ENCODE results near the gene TBC1D2B. TPM values are rescaled to one million over a fixed set of nuclear protein-coding genes. Genes with fewer than 3 reads are reported as not detected.

Gene TBC1D2B
- total and polyA plus RNA-seq, 4 donors = 21.8 to 62.9 (median 38.9) TPM

DNA sequence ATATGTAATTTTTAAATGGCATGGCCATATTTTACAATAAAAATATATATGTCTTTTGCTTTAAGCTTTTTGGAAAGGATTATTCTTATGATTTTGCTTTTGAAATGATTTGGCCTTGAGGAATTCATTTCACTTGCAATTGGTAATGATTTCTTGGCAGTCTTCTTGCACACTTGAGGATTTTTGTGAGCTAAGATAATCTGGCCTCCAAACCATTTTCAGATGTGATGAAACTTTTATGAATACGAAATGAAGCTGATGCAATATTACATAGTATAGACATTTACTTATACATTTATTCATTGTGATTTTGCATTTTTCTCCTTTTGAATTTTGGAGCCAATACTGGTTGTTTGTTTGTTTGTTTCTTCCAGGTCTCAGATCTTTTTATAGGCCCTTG lies 8.4 kb upstream of the TBC1D2B start:
- Histone ChIP-seq H3K9me3 (ENCODE audit: control insufficient read depth in 4 of 4, insufficient read depth in 3 of 4, low read length in 3 of 4) (no peaks in the 10 kb centered on the region), H3K27me3 (ENCODE audit: control insufficient read depth in 3 of 3, insufficient read depth in 3 of 3, low read length in 2 of 3) (no peaks in the 10 kb centered on the region), H3K36me3 (ENCODE audit: control insufficient read depth in 4 of 4, insufficient read depth in 4 of 4, low read length in 4 of 4) (no peaks in the 10 kb centered on the region), H3K4me1 (ENCODE audit: control insufficient read depth in 5 of 5, insufficient read depth in 5 of 5, low read length in 5 of 5) (peaks cover 0 to 21% (median 8%) of the 10 kb centered on the region in 5 donors), H3K9ac (ENCODE audit: insufficient read depth in 1 of 2, low read length in 2 of 2) (no peak overlapping the region), H3K27ac (ENCODE audit: low read depth in 1 of 2, low read length in 1 of 2) (no peak overlapping the region), H3K4me3 (no peak overlapping the region)
- WGBS, 2 donors = 49 to 56% methylated on average over 1 of the region's 1 CpG
- TF ChIP-seq, protein P1, sequence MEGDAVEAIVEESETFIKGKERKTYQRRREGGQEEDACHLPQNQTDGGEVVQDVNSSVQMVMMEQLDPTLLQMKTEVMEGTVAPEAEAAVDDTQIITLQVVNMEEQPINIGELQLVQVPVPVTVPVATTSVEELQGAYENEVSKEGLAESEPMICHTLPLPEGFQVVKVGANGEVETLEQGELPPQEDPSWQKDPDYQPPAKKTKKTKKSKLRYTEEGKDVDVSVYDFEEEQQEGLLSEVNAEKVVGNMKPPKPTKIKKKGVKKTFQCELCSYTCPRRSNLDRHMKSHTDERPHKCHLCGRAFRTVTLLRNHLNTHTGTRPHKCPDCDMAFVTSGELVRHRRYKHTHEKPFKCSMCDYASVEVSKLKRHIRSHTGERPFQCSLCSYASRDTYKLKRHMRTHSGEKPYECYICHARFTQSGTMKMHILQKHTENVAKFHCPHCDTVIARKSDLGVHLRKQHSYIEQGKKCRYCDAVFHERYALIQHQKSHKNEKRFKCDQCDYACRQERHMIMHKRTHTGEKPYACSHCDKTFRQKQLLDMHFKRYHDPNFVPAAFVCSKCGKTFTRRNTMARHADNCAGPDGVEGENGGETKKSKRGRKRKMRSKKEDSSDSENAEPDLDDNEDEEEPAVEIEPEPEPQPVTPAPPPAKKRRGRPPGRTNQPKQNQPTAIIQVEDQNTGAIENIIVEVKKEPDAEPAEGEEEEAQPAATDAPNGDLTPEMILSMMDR (IDR thresholded peaks at IDR 0.05; ENCODE audit: control extremely low read depth, extremely low read depth) = no peak
- DNase-seq (peak in 2 of 3 donors; percentile 49 to 71), ATAC-seq (ENCODE audit: insufficient read depth, low FRiP score) (no peak)

DNA sequence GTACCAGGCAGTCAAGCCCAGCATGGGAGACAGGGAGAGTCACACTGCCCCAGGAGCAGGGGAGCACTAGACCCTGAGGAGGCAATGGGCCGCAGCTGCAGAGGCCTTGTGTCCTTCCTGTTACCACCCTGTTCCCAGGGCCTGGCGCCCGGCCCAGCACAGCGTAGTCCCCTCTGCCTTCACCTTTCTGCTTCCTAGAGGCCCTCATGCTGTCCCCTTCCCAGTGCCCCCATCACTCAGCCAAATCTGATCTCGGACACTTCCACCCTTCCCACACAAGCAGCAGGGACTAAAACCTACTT lies 6.9 kb upstream of the TBC1D2B start:
- TF ChIP-seq, protein P1 (IDR thresholded peaks at IDR 0.05; ENCODE audit: control extremely low read depth, extremely low read depth) = no peak
- Histone ChIP-seq H3K9ac (ENCODE audit: insufficient read depth in 1 of 2, low read length in 2 of 2) (no peak overlapping the region), H3K4me1 (ENCODE audit: control insufficient read depth in 5 of 5, insufficient read depth in 5 of 5, low read length in 5 of 5) (peaks cover 0 to 21% (median 6%) of the 10 kb centered on the region in 5 donors), H3K4me3 (no peak overlapping the region), H3K36me3 (ENCODE audit: control insufficient read depth in 4 of 4, insufficient read depth in 4 of 4, low read length in 4 of 4) (no peaks in the 10 kb centered on the region), H3K27me3 (ENCODE audit: control insufficient read depth in 3 of 3, insufficient read depth in 3 of 3, low read length in 2 of 3) (no peaks in the 10 kb centered on the region), H3K27ac (ENCODE audit: low read depth in 1 of 2, low read length in 1 of 2) (peak overlapping the region in 1 of 2 donors; percentile 20), H3K9me3 (ENCODE audit: control insufficient read depth in 4 of 4, insufficient read depth in 3 of 4, low read length in 3 of 4) (no peaks in the 10 kb centered on the region)
- WGBS, 2 donors = 41 to 54% methylated on average over 5 of the region's 5 CpGs
- DNase-seq (no peak), ATAC-seq (ENCODE audit: insufficient read depth, low FRiP score) (no peak)

DNA sequence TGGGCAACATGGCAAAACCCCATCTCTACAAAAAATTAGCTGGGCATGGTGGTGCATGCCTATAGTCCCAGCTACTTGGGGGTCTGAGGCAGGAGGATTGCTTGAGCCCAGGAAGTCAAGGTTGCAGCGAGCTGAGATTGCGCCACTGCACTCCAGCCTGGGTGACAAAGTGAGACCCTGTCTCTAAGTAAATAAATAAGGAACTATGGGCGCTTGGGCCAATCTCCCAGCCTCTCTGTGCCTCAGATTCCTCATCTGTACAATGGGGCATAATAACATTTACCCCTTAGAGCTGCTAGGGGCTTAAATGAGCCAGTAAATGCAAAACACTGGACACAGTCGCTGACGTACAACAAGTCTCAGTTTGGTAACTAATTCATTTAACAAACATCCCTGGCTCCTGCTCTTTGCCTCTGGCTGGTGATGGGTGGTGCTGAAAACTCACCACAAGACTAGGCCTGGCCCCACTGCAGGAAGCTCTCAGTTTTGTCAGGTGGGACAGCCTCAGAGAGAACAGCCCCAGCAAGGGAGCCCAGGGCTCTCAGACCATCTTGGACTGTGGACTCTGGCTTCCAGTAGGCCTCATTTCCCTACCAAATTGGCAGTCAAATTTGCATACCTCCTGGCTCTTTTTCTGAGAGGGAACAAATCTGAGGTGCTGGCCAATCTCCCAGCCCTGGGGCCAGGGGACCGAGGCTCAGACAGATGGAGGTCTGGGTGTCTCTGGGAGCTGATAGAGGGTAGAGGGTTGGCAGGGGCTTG lies 6.4 kb upstream of the TBC1D2B start:
- WGBS, 2 donors = 71 to 83% methylated on average over 6 of the region's 6 CpGs
- ATAC-seq (ENCODE audit: insufficient read depth, low FRiP score) (no peak), DNase-seq (no peak)
- H3K4me3 ChIP-seq = no peak overlapping the region
- no peak overlapping the region for H3K9ac ChIP-seq (ENCODE audit: insufficient read depth in 1 of 2, low read length in 2 of 2)
- peaks cover 0 to 21% (median 6%) of the 10 kb centered on the region in 5 donors for H3K4me1 ChIP-seq (ENCODE audit: control insufficient read depth in 5 of 5, insufficient read depth in 5 of 5, low read length in 5 of 5)
- H3K36me3 ChIP-seq (ENCODE audit: control insufficient read depth in 4 of 4, insufficient read depth in 4 of 4, low read length in 4 of 4) = no peaks in the 10 kb centered on the region
- TF ChIP-seq, protein P1 (IDR thresholded peaks at IDR 0.05; ENCODE audit: control extremely low read depth, extremely low read depth) = no peak
- H3K27ac ChIP-seq (ENCODE audit: low read depth in 1 of 2, low read length in 1 of 2) = peak overlapping the region in 1 of 2 donors; percentile 20
- no peaks in the 10 kb centered on the region for H3K9me3 ChIP-seq (ENCODE audit: control insufficient read depth in 4 of 4, insufficient read depth in 3 of 4, low read length in 3 of 4)
- no peaks in the 10 kb centered on the region for H3K27me3 ChIP-seq (ENCODE audit: control insufficient read depth in 3 of 3, insufficient read depth in 3 of 3, low read length in 2 of 3)

All from lung (tissue), 12 donors.